AG04450 (cell line): ENCODE results near the gene SEPTIN12. TPM values are rescaled to one million over a fixed set of nuclear protein-coding genes. Genes with fewer than 3 reads are reported as not detected.

Source experiments
- CTCF ChIA-PET: fragments of 300-600, 350-600 bp; formaldehyde crosslinking; extraction: SDS; loops from one replicate; lab custom pipeline; 2022; ENCODE audit warnings: antibody characterized with exemption, inconsistent platforms; lab: Charles Lee
- POLR2A ChIA-PET: fragments of 350-600 bp; formaldehyde crosslinking; extraction: SDS; loops from one replicate; lab custom pipeline; 2021; ENCODE audit warnings: antibody characterized with exemption, inconsistent platforms; lab: Yijun Ruan, JAX
- DNase-seq: peaks from one replicate; pipeline ENCODE4 v3.0.0-alpha.2; 2011; ENCODE audit warnings: low read depth, low spot score
- H3K27ac ChIP-seq: one replicate; pipeline ENCODE4 v1.5.1; 2012; ENCODE audit warnings: low read depth, low read length, control low read depth
- H3K27me3 ChIP-seq: one replicate; pipeline ENCODE4 v1.6.0; 2012; ENCODE audit warnings: low read length; ENCODE audit not compliant: control insufficient read depth, insufficient read depth
- H3K4me3 ChIP-seq: 2 replicates; pipeline ENCODE4 v1.5.1; 2011; ENCODE audit warnings: mild to moderate bottlenecking, low read depth, low read length, control low read depth
- H3K9me3 ChIP-seq: 2 replicates; pipeline ENCODE4 v1.5.1; 2012; ENCODE audit warnings: low read length; ENCODE audit not compliant: control insufficient read depth, insufficient read depth
- polyA plus RNA-seq: library from polyadenylated mRNA; depleted of rRNA; stranded (reverse); fragments of >200 nt; gene quantifications from 2 replicates; pipeline ENCODE4 v1.2.3, GENCODE V29; 2011
- TF ChIP-seq, protein P1 (sequence below): IDR thresholded peaks from 2 replicates; pipeline ENCODE4 v1.5.1; 2011; ENCODE audit warnings: low read depth, low read length, control low read depth, inconsistent platforms

The SEPTIN12 gene
- polyA plus RNA-seq, 1 experiment = not detected

DNA sequence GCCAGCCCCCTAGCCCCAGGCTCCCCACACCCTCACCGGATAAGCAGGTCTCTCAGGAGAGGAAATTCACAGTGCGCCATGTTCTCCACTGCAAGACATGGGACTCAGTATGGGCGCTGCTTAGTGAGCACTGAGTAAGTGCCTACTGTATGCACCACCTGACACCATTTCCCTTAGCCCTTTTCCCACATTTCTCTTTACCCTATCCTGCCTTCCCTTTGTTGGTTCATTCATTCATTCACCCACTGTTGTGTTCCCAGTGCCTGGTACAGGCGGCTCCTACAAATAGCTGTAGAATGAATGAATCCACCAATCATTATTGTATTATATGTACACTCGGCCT, 10.1 kb downstream of the SEPTIN12 start:
- TF ChIP-seq, protein P1, sequence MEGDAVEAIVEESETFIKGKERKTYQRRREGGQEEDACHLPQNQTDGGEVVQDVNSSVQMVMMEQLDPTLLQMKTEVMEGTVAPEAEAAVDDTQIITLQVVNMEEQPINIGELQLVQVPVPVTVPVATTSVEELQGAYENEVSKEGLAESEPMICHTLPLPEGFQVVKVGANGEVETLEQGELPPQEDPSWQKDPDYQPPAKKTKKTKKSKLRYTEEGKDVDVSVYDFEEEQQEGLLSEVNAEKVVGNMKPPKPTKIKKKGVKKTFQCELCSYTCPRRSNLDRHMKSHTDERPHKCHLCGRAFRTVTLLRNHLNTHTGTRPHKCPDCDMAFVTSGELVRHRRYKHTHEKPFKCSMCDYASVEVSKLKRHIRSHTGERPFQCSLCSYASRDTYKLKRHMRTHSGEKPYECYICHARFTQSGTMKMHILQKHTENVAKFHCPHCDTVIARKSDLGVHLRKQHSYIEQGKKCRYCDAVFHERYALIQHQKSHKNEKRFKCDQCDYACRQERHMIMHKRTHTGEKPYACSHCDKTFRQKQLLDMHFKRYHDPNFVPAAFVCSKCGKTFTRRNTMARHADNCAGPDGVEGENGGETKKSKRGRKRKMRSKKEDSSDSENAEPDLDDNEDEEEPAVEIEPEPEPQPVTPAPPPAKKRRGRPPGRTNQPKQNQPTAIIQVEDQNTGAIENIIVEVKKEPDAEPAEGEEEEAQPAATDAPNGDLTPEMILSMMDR = no peak
- no peak overlapping the region for H3K4me3 ChIP-seq
- H3K27me3 ChIP-seq = no peaks in the 10 kb centered on the region
- no peaks in the 10 kb centered on the region for H3K9me3 ChIP-seq
- ChIA-PET CTCF (interaction anchor here (0.5 kb wide), 1 partner anchor 35 kb away, joined by 5 read pairs; no protein-coding TSS in a partner anchor), POLR2A (interaction anchor here (0.5 kb wide), 1 partner anchor 31 kb away, joined by 7 read pairs; no protein-coding TSS in a partner anchor)
- no peak overlapping the region for H3K27ac ChIP-seq
- no peak for DNase-seq

DNA sequence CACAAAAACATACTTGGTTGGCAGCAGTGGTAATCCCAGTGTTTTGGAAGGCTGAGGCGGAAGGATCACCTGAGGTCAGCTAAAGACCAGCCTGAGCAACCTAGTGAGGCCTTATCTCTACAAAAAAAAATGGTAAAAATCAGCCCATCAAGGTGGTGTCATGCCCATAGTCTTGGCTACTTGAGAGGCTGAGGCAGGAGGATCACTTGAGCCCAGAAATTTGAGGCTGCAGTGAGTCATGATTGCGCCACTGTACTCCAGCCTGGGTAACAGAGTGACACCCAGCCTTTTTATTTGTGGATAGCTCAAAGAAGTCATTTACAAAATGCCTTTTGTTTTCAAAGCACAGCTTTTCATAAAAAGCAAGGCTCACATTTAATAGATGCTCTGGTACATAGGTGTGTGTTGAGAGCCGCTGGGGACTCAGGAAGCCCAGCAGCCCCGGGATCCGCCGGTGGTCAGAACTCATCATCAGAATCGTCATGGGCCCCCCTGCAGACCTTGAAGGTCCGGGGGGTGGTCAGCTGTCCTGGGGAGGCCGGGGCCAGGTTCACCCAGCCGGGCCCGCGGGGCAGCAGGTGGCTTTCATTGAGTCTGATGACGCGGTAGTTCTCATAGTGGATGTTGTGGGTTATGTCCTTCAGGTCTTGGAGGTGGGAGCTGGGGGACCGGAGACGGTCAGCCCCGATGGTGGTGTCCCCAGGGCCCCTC, 10.7 kb downstream of the SEPTIN12 start:
- POLR2A ChIA-PET = interaction anchor here (0.5 kb wide), 1 partner anchor 31 kb away, joined by 7 read pairs; no protein-coding TSS in a partner anchor

DNA sequence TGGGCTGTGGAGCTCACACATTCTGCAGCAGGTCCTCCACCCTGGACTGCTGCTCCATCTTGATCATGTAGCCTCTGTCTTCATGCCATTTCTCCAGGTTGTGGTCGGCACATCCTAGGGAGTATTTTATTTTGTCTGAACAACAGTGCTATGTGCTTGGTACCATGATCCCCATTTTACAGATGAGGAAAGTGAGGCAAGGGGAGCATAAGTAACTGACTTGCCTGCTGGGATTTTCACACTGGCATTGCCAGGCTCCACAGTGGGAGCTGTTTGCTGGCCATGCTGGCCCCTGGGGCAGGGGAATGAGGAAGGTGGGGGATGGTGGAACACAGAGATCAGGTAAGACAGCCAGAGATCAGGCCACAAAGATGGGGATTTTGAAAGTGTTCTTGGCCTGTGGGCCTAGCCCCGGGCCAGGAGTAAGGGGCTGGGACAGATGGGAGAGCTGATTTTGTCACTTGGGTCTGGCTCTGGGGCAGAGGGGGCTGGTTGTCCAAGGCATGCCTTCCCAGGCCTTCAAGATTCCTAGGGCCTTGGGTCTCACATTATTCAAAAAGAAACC, 11.9 kb downstream of the SEPTIN12 start:
- no peaks in the 10 kb centered on the region for H3K27me3 ChIP-seq
- ChIA-PET CTCF (no interaction called here), POLR2A (no interaction called here)
- no peaks in the 10 kb centered on the region for H3K9me3 ChIP-seq
- TF ChIP-seq, protein P1 = no peak
- H3K4me3 ChIP-seq = no peak overlapping the region
- no peak overlapping the region for H3K27ac ChIP-seq
- no peak for DNase-seq

More for the DNA sequence above, 10.7 kb downstream of the SEPTIN12 start:
- no peak overlapping the region for H3K27ac ChIP-seq
- H3K4me3 ChIP-seq = no peak overlapping the region
- no peaks in the 10 kb centered on the region for H3K27me3 ChIP-seq
- TF ChIP-seq, protein P1 = no peak
- H3K9me3 ChIP-seq = no peaks in the 10 kb centered on the region
- no peak for DNase-seq
- CTCF ChIA-PET = no interaction called here

DNA sequence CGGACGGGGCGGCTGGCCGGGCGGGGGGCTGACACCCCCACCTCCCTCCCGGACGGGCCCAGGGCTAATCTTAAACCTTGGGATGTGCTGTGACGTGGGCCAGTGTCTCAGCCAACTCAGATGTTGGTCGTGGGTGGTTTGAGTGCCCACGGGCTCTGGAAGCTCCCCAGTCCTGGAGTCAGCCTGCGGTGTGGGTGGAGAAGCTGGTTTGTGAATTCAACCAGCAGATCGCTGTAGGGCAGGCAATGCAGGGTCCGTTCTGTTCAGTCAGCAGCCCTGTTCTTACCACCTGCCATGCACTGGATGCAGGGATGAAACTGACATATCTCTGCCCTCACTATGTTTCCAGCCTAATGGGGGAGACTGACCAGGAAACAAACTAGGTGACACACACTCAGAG, 13.1 kb downstream of the SEPTIN12 start:
- CTCF ChIA-PET = no interaction called here
- H3K4me3 ChIP-seq = no peak overlapping the region
- H3K27ac ChIP-seq = no peak overlapping the region
- no peak for DNase-seq
- POLR2A ChIA-PET = interaction anchor here (0.6 kb wide), 1 partner anchor 31 kb away, joined by 4 read pairs; no protein-coding TSS in a partner anchor
- H3K9me3 ChIP-seq = no peaks in the 10 kb centered on the region
- no peaks in the 10 kb centered on the region for H3K27me3 ChIP-seq
- TF ChIP-seq, protein P1 = no peak

DNA sequence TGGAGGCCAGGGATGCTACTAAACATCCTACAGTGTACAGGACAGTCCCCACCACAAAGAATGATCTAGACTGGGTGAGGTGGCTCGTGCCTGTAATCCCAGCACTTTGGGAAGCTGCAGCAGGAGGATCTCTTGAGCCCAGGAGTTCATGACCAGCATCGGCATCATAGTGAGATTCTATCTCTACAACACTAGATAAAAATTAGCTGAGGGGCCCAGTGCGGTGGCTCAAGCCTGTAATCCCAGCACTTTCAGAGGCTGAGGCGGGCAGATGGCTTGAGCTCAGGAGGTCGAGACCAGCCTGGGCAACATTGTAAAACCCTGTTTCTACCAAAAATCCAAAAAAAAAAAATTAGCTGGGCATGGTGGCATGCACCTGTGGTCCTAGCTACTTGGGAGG, 15.8 kb downstream of the SEPTIN12 start:
- no peak for DNase-seq
- Histone ChIP-seq H3K9me3 (no peaks in the 10 kb centered on the region; the same call in 1 of the 2 replicates), H3K27me3 (no peaks in the 10 kb centered on the region), H3K27ac (no peak overlapping the region), H3K4me3 (no peak overlapping the region)
- TF ChIP-seq, protein P1 = no peak
- POLR2A ChIA-PET = interaction anchor here (0.6 to 0.7 kb wide), 2 partner anchors 24 to 70 kb away, joined by 3 read pairs; no protein-coding TSS in a partner anchor
- CTCF ChIA-PET = no interaction called here
